ENCODE results near the gene COL12A1.

DNA sequence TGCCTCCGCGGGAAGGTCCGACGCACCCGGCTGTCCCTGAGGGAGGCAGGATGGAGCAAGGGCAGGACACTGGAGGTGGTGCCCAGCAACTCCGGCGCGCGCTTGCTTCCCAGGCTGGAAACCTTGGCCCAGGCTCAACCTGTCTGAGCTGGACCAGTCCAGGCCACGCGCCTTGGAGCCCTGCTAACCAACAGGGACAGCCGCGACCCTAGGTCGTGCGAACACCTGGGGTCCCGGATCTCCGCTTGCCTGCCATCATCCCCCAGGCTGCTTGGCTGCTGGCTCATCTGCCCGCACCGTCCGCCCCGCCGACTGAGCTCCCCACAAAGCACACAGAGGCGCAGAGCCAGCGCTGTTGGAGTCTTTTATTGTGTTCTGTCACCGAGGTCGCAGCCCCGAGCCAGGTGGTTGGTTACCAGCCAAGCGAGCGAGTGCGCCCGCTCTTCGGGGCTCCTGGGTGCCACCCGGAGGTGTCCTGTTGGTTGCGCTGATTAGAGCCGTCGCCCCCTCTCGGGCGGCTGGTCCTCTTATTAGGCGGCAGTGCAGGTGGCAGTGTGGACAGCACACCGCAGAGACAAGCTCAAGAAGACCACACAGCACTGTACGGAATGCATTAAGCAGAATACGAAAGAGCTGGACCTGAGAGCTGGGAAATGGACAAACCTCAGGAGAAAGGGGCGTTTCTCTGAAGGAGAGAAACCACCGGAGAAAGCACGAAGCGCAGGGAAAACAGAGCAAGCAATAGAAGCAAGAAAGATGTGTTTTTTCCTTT is 3.8 kb downstream of the COL12A1 start:
- no peak for TF ChIP-seq CTCF (IDR thresholded peaks at IDR 0.05 in 4 of 5, conservative IDR thresholded peaks at IDR 0.05 in 1 of 5)
- no peak for TF ChIP-seq POLR2A (IDR thresholded peaks at IDR 0.05)

Measured in gastrocnemius medialis (tissue), 4 donors.